DMS153 (cell line): Measurements from ENCODE around the gene RPS16.

Source experiments
- DNase-seq: peaks from one replicate; lab custom pipeline; 2025; lab: John Stamatoyannopoulos, UW

Gene RPS16

GRCh38 chr19:39407410-39407659, 28.4 kb downstream of the RPS16 start:
- no peak for DNase-seq

DNA sequence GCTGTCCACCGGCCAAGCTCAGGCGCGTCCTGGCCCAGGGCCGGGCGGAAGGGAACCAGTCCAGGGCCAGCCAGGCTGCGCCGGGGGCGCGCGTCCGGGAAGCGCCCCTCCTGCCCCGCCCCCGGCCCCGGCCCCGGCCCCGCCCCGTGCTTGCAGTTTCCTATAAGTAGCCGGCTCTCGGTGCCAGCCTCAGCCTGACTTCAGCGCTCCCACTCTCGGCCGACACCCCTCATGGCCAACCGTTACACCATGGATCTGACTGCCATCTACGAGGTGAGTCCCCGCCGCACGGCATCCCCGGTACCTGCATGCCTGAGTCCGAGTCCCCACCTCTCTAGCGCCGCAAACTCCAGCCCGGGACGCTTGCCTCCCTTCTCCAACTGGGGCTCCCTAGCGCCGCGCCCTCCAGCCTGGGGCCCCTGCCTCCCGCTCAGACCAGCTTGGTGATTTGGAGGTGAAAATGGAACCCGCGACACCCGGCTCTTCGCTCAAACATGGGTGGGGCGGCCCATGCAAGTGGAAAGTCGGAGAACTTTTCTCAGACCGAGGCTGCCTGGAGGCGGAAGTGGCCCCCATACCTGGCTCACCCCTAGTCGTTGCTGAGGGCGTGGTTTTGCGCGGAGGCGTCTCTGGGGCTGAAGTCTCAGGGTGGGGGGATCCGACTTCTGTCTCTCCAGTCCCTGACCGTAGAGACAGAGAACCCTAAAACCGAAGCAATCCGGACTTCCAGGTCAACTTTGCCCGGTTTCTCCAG, 28.9 kb downstream of the RPS16 start, which contains the start of gene ZFP36:
Gene ZFP36 (plus strand): TSS at position 192 of the 754 bp plus-strand sequence. CDS start 58 bp downstream, at position 250.
- peak; percentile 41 for DNase-seq

DNA sequence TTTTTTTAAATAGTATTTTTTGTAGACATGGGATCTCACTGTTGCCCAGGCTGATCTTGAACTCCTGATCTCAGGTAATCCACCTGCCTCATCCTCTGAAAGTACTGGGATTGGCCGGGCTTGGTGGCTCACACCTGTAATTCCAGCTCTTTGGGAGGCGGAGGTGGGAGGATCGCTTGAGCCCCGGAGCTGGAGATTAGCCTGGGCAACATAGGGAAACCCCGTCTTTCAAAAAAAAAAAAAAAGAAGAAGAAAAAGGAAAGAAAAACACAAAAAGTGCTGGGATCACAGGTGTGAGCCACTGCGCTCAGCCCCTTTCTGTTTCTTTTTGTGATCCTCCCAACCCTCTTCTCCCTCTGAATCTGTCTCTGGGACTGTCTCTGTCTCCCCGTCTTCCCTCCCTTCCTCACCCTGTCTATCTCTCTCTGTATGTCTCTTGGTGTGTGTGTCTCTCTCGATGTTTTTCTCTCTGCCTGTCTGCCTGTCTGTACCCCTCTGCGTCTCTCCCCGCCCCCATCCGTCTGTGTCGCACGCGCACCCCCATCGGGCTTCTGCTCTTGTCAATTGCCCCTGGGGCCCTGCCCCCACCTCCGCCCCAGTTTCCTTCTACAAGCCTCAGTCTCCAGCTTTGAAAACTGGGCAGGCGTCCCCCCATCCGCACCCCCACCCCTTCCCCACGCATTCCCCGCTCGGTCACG, 29.6 kb downstream of the RPS16 start:
- no peak for DNase-seq

GRCh38 chr19:39405261-39405957, 30.3 kb downstream of the RPS16 start:
- no peak for DNase-seq

- DNase-seq = peak; percentile 85
Observed at GRCh38 chr19:39403331-39404312, 32.1 kb downstream of the RPS16 start.

- DNase-seq = peak; percentile 71
Observed at GRCh38 chr19:39402346-39403300, 33.1 kb downstream of the RPS16 start.

- DNase-seq = no peak
Observed at GRCh38 chr19:39401549-39402345, 34.0 kb downstream of the RPS16 start.

GRCh38 chr19:39401070-39401548, 34.6 kb downstream of the RPS16 start:
- DNase-seq = no peak

DNA sequence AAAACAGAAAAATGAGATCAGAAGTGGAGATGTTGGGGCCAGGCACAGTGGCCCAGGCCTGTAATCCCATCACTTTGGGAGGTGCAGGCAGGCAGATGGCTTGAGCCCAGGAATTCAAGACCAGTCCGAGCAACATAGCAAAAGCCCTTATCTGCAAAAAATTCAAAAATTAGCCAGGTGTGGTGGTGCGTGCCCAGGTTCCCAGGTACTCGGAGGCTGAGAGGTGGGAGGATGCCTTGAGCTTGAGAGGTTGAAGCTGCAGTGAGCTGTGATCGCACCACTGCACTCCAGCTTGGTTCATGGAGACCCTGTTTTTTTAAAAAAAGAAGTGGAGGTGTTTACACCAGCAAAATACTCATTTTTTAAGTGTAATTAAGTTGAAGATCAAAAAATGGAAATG, 35.7 kb downstream of the RPS16 start:
- DNase-seq = no peak

- DNase-seq = no peak
Observed at GRCh38 chr19:39399668-39400050, 36.1 kb downstream of the RPS16 start.

GRCh38 chr19:39398297-39398864, 37.4 kb downstream of the RPS16 start:
- no peak for DNase-seq

DNA sequence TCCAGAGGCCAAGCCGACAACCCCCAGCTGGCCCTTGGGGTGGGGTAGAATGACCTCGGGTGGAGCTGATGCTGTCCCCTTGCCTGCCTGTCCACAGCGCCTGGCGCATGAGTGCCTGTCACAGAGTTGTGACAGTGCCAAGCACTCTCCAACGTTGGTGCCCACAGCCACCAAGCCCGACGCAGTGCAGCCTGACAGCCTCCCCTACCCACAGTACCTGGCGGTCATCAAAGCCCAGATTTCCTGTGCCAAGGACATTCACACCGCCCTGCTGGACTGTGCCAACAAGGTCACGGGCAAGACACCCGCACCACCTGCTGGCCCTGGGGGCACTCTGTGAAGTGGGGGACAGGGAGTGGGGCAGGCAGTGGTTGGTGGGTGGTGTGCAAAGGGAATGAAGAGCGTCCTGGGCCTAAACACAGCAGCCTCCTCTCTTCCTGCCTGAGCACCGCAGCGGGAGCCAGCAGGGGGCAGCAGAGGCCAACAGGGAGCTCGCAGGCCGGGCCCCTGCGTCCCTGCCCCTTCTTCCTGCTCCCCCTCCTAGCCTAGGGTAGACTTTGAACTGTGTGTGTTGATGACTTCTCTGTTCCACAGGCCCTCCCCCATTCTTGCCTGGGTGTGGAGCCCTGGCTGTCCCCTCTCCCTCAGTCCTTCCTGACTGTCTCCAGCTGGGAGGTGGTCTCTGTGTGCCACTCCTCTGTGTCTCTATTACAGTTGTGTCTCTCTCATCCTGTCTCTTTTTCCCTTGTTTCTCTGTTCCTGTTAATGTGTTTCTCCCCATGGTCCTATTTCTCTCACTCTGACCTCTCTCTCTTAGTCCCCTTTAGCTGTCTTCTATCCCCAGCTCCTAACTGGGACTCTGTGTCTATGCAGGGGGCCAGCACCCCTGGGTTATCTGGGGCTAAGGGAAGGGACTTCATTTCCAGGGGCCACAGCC, 38.1 kb downstream of the RPS16 start:
- peak; percentile 48 for DNase-seq

DNA sequence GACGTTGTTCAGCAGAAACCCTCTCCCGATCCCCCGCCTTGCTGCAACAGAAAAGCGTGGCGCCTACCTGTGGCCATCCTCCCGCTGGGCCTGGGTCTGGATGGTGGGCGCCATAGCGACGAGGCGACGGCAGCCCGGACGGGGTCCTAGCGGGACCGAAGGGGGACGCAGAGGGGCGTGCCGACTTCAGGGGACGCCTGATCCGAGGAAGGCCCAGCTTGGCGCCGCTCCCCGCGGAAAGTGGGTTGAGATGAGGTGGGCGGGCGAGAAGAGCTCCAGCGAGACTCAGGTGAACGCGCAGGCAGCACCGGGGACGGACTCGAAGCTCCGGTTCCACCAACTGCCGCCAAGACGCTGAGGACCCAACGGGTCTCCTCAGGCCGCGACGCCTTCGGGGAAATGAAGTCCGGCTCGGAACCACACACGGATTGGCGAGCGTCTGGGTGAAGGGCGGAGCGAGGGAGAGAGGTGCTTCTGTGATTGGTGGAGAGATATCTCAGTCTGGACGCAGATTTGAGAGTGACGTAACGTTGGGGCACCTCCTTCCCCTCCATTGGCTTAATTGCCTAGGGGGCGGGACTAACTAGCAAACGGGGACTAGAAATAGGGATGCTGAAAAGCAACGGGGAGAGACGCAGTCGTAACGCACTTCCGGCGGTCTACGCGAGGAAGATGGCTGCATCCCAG, 44.9 kb downstream of the RPS16 start, which contains the start of the genes MED29 and PAF1:
Gene MED29 (plus strand): TSS at position 628 of the 687 bp plus-strand sequence. CDS start 45 bp downstream, at position 673.
Gene PAF1 (minus strand): TSS at position 356 of the 687 bp plus-strand sequence. CDS start 242 bp downstream, at position 114.
- DNase-seq = peak; percentile 99

DNA sequence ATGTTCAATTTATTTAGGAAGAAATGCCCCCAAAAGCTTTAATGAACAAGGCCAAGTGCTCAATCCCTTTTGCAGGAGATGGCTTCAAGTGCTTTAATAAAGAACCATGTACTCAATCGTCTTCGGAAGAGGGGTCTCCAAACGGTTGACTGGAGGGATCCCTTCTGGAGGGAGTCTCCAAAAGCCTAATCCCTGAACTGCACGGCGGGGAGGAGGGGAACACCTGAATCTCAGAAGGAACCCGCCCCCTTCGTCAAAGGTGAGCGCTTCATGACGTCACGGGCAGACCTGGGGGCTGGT, 45.3 kb downstream of the RPS16 start:
- DNase-seq = no peak

DNA sequence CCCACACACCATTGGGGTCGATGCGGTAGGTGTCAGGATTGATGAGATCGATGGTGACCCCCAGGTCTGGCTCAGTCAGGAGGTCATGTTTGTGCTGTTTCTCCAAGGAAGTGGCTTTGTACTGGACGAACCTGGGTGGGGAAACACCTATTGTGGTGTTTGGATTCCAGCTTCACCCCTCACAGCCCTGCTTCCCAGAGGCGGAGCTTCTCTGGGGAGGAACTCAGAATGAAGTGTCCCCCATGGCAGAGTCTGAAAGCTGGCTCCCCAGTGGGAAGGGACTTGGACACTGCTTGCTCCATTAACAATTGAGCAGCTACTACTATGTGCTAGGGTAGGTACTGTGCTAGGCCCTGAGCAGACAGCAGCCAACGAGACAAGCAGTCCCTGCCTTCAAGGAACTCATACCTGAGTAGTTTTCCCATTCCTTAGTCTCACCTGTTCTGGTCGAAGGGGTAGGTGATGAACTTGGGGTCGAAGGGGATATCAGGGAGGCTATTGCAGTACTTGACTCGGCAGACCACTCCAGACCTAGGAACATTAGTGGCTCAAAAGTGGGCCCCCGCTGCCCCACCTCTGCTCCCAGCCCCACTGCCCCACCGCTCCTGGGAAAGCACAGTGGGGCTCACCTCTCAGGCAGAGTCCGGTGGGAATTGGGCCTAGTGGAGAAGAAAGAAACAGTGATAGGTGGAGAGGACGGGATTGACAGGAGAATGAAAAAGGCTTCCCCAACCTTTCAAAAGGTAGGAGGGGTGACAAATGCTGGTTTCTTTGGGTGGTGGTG, 45.9 kb downstream of the RPS16 start:
- no peak for DNase-seq

GRCh38 chr19:39388657-39389056, 47.1 kb downstream of the RPS16 start:
- no peak for DNase-seq

GRCh38 chr19:39386557-39386956, 49.2 kb downstream of the RPS16 start:
- no peak for DNase-seq
